Measurements from ENCODE around the gene ELF4.

- TF ChIP-seq CTCF (IDR thresholded peaks at IDR 0.05; ENCODE audit: low read depth, low read length, poor library complexity, severe bottlenecking) (peak; percentile 69), EZH2phosphoT487 (IDR thresholded peaks at IDR 0.05; ENCODE audit: borderline replicate concordance, low read length) (no peak)
Observed at GRCh38 chrX:130120746-130121504, 10.6 kb upstream of the ELF4 start.

Data from DOHH2 (cell line).